Head of caudate nucleus (tissue), 42 donors: ENCODE results near the gene KRTAP5-2.
"Not testable (repeated sequence)": the region's sequence is repeated elsewhere in the genome, so short reads cannot be mapped to it uniquely, and the experiment has no call there.

Experiments
- DNase-seq, 42 donors: peaks; one replicate each; pipeline versions ENCODE4 v3.0.0 to v3.0.0-alpha.2; 2020 to 2021; ENCODE audit warnings: mixed read lengths in 7 of 42
- intact Hi-C: fragments of 100-400 bp; cut with DNase I; formaldehyde crosslinking; loops from one replicate; pipeline ENCODE4 v1.15.0; 2022

Gene KRTAP5-2, protein sequence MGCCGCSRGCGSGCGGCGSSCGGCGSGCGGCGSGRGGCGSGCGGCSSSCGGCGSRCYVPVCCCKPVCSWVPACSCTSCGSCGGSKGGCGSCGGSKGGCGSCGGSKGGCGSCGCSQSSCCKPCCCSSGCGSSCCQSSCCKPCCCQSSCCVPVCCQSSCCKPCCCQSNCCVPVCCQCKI

DNA sequence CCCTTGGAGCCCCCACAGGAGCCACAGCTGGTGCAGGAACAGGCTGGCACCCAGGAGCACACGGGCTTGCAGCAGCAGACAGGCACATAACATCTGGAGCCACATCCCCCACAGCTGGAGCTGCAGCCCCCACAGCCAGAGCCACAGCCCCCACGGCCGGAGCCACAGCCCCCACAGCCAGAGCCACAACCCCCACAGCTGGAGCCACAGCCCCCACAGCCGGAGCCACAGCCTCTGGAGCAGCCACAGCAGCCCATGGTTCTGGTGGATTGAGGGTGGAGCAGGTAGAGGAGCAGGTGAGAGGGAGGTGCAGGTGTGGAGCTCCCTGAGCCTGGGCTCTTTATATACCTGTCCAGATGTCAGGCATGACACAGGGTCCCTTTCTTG is at the start of gene KRTAP5-2:
Gene KRTAP5-2 (minus strand): TSS at position 301 of the 387 bp plus-strand sequence. CDS start 44 bp downstream, at position 257.
- intact Hi-C loops: no loop called here
- DNase-seq: no peak

DNA sequence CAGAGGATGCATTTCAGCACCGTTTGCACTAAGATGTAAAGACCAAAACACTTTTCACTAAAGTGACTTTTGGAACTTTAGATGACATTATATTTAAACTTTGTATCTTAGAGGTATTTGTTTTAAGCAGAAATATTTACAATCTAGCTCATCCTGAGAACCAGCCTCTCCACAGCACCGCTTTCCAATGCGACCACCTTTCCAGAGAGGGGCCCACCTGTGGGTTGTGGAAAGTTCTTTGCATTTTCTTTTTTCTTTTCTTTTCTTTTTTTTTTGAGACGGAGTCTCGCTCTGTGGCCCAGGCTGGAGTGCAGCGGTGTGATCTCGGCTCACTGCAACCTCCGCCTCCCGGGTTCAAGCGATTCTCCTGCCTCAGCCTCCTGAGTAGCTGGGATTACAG is 48.4 kb upstream of the KRTAP5-2 start:
- DNase-seq, intact Hi-C loops: not testable (repeated sequence)

DNA sequence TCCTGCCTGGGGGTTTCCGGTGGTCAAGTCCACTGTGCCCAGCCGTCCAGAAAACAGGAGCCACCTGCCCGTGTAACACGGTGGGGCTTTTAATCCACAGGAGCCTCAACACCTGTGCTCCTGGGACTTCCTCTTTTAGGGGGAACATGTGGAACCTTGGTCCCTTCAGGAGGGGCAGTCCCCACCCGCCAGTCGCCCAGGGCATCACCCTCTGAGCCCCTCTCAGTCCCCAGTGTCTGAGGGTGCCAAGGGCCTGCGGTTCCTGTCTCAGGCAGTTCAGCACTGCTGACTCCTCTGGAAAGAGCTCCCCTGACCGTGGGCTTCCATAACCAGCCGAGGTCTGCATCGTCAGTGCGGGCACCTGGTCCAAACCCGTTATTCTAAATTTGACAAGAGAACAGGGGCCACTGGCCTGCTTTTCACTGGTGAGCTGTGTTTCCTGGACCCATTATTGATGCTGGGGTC is 47.3 kb upstream of the KRTAP5-2 start:
- intact Hi-C loops: no loop called here
- DNase-seq: no peak

DNA sequence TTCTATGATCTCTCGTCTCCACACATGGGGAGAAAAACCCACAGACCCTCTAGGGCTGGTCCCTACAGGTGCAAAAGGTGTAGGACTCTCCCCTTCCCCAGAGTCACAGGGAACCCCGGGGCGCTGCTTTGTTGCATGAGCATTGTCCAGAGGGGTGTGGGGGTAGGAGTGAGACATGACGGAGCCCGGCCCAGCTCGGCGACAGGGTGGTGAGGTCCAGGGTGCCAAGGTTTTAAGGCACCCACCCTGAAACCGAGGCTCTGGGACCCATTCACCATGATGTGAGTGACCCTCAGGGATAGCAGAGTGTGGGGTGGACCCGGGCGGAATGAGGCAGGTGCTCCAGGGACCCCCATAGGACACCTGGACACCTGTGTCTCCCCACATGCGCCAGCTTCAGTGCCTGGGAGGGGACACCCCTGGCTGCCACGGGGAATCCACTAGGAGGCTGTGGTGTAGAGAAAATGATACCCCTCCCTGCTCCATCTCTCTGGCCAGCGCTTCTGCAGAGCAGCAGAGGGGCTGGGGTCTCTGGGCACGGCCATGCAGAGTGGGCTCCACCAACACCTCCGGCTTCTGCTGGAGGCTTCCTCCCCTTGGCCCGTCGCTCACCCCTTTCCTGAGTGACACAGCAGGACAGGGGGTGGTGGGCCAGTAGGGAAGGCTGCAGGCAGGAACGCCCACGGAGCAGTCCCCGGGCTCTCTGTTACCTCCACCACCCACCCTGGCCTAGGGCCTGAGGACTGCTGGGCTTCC is 46.7 kb upstream of the KRTAP5-2 start:
- DNase-seq: no peak
- intact Hi-C loops: no loop called here

DNA sequence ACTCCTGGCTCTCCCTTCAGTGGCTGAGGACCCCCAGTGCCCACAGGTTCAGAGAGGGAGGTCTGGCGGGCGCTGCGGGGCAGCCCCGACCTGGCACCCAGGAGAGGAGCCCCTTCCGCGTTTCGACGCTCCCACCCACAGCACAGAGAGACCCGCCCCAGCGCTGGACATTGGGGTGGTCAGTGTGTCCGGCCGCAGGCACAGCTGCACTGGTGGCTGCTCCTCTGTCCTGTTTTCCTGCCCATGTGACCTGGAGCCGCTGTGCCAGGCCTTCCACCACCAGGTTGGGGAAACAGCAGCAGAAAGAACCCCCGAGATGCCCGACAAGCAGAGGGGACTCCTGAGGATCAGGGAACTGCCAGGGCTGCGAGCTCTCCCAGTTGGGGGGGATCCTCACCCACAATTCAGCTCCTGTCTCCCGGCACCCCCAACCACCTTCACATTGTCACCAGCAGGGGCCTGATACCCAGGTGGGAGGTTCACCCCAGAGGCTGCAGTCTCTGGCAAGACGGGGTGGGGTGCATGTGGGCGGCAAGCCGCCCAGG is 45.1 kb upstream of the KRTAP5-2 start:
- DNase-seq: no peak
- intact Hi-C loops: no loop called here

DNA sequence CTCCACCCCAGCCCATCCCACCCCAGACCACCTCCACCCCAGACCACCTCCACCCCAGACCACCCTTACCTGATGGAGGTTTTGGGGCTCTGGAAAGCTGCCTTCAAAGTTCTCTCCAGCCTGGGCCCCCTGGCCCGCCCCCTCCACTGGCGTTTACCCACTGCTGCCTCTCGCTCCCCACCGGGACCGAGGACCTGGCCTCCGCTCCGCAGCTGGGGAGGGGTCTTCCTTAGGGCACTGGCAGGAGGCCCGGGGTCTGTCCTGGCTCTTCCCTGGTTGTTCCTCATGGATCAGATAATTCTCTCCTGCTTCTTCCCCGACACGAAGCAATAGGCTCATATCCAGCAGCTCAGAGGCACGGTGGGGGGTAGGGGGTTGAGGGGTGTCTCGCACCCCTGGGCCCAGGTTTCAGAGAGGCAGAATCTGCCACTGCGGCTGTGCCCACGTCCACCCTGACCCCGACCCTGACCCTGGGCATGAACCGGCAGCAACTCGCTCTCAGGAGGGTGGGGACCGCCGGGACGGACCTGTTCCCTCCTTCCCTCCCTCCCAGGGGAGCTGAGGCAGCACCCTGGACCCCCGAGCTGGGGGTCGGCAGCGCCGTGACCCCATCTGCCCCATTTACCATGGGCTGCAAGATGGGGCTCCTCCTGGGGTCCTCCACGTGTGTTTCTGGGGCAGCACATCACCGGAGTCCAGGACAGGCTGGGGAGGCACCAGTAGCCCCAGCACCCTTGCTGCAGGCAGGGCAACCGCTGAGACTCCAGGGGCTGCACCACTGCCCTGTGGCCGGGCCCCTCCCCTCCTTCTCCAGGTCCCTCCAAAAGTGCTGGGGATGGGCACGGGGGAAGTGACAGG is 44.4 kb upstream of the KRTAP5-2 start:
- intact Hi-C loops: no loop called here
- DNase-seq: no peak

DNA sequence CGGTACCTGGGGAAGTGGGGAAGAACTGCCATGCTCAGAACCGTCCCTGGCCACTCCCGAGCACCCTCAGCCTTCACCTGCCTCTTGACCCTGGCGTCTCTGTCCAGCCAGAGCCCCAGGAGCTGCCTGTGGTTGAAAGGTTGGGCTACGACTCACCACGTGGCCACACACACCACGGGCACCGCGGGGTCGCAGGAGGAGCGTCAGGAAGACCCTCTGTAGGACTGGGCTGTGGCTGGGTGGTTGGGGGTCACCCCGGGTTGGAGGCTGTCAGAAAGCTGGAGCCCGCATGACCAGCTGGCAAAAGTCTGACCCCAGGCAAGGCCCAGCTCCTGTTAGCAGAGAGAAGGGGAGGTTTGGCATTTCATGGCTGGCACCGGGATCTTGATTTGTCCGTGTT is 43.0 kb upstream of the KRTAP5-2 start:
- no peak for DNase-seq
- intact Hi-C loops: no loop called here

DNA sequence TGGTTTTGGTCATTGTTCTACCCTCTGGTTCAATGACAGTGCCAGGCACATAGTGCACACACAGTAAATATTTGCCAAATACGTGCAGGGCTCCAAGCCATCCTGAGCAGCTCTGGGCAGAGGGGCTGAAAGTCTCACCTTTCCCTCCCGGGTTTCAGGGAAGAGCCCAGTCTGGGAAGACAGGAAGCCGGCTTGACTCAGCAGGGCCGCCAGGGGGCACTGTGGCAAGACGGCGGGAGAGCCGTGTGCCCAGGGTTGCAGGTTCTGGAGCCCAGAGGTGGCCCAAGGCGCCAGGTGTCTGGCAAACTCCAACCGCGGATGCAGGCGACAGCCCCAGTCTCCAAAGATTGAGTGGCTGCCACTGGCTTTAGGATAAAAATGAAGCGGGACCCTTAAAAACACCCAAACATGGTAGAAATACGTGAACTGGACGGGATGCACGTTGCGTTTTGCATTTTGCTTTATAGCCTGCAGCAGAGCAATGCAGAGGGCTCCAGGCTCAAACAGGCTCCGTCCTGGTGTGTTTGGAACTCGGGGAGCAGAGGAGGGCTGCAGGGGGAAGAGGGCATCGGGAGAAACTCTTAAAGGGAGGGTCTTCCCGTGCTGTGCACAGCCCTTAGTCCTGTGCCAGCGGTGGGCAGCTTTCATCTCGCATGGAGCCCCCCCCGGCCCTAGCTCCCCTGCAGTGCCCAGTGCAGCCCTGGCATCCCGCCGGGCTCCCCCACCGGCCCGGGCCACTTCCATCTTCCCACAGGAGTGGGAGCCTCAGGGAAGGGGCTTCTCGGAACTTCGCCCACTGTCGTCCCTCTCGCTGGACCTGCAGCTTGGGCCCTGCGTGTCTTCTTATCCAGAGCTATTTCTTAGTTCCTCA is 42.2 kb upstream of the KRTAP5-2 start:
- intact Hi-C loops: no loop called here
- DNase-seq: peak in 35 of 42 donors; percentile 12 to 71 (median 49)

DNA sequence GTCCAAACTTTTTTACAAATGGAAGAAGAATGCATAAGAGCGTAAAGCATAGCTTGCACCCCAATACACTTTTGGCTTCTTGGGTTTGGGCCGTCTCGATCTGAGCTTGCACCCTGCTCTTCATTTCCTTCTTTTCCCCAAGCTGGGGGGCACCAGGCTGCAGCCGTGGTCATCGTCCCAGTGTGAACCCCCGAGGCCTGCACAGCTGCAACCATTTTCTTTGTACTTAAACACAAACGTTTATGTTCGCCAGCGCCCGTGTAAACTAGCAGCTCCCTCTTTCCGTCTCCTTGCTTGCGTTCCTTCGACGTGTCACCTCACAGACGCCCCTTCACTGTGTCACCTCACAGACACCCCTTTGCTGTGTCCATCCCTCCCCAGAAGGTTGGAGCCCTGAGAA is 41.6 kb upstream of the KRTAP5-2 start:
- intact Hi-C loops: no loop called here
- DNase-seq: no peak

DNA sequence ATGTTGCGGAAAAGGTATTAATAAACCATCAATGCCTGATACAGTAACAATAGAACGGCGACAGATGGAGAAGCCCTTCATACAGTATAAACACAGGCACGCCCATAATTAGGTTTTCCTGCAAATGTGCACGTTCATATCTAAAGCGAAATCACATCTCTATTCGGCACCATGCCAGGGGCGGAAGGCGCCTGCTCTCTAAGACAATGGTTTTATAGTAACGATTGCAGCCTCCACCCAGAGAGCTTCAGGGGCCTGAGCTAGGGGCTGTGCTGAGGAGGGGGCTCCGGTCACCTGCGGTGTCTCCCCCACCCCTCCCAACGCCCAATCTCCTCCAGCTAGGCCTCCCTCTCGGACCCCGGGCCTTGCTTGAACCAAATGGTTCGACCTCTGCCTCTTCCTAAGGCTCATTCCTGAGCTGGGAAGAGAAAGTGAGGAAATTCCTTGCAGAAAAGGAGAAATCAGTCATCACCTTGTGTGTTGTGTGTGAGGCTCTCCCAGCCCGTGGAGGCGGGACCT is 41.1 kb upstream of the KRTAP5-2 start:
- DNase-seq: no peak
- intact Hi-C loops: no loop called here

DNA sequence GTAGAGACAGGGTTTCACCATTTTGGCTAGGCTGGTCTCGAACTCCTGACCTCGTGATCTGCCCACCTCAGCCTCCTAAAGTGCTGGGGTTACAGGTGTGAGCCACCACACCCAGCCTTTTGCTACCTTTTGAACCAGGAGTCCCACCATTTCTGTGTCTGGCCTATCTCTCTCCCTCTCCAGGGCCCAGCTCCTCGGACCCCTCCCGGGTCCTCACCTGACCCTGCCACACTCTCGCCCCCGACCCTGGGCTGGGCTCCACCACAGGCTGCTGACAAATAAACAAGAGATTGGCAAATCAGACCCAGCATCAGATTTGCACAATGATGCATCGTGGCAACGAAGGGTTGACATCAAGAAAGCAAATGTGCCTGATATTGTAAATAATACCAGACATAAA is 40.2 kb upstream of the KRTAP5-2 start:
- intact Hi-C loops: no loop called here
- DNase-seq: no peak

DNA sequence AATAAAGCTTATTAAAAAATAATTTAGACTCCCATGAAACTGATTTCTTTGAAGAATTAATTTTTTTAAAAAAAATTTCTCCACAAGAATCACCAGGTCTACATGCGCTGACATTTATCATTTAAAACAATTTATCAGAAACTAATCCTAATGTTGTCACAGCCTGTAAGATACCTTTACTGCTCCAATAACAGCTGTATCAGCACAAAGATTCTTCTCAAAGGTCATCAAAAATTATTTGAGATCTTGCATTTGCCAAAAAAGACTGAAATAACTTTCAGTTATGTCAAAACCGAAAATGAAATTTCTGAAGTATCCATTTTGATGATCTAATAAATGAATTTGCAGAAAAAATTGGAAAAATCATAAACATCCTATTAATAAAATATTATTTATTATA is 39.5 kb upstream of the KRTAP5-2 start:
- intact Hi-C loops: no loop called here
- no peak for DNase-seq

DNA sequence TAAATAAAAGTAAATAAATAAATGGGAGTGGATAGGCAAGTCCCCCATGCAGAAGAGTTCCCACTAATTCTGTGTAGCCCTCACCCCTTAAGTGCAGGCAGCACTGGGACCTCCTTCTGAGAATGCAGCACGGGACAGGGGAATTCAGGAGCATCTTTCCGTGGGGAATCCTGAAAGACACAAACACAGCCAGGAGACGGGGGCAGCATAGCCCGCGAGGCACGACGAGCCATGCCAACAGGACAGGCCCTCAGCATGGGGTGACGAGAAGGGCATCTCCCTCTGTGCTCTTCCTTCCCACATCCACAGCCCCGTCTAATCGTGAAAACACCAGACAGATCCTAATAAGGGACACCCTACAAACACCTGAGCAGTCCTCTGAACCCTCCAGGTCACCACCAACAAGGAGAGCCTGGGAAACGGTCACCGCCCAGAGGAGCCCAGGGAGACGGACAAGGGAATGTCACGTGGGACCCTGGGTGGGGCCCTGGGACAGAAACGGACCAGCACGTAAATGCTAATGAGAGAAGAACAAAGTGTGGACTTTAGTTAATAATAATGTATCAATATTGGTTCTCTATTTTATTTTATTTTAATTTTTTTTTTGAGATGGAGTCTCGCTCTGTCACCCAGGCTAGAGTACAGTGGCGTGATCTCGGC is 38.3 kb upstream of the KRTAP5-2 start:
- intact Hi-C loops: no loop called here
- DNase-seq: no peak

DNA sequence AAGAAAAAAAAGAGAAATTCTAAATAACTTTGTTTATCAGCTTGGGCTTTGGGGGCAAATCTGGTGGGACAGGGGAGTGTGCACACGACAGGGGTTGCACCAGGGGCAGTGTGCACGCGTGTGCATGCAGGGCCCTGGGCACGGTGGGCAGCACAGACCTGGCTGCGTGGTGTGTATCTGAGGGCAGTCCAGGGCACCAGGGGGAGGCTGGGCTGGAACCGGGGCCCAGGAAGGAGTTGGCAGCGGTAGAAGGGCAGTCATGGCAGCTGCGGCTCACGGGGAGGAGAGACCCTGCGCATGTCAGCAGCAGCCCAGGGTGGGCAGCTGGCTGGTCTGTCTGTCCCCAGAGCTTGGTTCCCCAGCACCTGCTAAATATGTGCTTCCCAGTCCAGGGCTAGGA is 35.8 kb upstream of the KRTAP5-2 start:
- DNase-seq: no peak
- intact Hi-C loops: loop anchor here (5.0 kb wide), 1 partner anchor 87 kb away; no protein-coding TSS in a partner anchor

DNA sequence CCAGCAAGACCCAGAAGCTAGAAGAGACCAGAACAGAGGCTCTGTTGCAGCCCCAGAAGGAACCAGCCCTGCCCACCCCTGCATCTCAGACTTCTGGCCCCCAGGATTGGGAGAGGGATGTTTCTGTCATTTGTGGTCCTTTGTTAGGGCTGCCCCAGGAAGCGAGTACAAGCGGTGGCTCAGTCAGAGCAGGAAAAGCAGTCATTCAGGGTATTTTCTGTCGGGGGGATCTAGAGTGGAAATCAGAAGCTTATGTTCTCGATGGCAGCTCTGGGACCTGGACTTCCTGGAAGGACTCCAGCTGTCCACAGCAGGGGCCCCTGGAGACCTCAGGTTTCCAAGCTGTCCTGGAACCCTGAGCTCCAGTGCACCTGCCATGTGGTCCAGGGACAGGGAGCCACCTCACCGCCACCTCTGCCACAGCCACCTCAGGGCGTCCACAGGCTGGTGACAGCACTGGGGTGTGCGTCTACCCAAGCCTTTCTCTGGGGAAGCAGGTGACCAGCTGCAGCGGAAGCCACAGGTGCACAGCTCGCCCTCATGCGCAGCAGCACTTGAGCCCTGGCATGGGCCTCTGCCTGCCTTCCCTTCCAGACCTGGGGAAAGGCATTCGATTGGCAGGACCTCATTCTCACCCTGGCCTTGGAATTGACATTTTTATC is 34.1 kb upstream of the KRTAP5-2 start:
- no peak for DNase-seq

DNA sequence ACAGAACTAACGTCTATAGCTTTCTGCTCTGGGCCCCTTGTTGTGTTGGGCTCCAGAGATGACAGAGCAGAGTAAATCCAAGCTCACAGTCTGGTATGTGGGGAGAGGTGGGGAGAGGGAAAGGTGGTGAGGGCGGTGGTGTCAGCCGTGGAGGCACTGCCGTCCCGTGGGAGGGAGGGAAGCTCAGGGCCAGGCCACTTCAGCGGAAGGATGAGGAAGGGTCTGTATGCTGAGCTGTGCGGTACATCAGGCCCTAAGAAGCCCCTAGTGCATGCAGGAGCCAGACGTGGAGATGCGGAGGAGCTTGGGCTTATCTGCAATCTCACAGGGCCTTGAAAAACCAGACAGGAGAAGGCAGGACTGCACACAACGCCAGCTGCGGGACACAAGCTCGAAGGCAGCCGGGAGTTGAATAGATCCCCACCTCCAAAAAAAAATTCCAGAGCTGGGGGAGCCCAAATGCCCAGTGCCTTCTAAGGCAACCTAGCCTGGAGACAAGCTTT is 33.0 kb upstream of the KRTAP5-2 start:
- no peak for DNase-seq

More for the DNA sequence above, 34.1 kb upstream of the KRTAP5-2 start:
- intact Hi-C loops: loop anchor here (5.0 kb wide), 1 partner anchor 85 kb away; no protein-coding TSS in a partner anchor

DNA sequence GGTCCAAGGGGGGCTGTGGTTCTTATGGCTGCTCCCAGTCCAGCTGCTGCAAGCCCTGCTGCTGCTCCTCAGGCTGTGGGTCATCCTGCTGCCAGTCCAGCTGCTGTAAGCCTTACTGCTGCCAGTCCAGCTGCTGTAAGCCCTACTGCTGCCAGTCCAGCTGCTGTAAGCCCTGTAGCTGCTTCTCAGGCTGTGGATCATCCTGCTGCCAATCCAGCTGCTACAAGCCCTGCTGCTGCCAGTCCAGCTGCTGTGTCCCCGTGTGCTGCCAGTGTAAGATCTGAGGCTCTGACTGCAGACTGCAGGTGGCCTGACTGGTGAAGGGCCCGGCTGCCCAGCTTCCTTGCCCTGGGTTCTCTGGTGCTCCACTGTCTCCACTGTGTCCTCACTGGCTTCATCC is 32.2 kb upstream of the KRTAP5-2 start:
- no peak for DNase-seq
- intact Hi-C loops: loop anchor here (5.0 kb wide), 1 partner anchor 83 kb away; no protein-coding TSS in a partner anchor

More for the DNA sequence above, 33.0 kb upstream of the KRTAP5-2 start:
- intact Hi-C loops: loop anchor here (5.0 kb wide), 1 partner anchor 84 kb away; no protein-coding TSS in a partner anchor
